Stomach (tissue), 4 donors: Measurements from ENCODE around the gene PDILT.
"Not testable (repeated sequence)": the region's sequence is repeated elsewhere in the genome, so short reads cannot be mapped to it uniquely, and the experiment has no call there.

Source experiments
- EP300 ChIP-seq: sonication (generic); formaldehyde crosslinking; IDR thresholded peaks from one replicate; pipeline ENCODE4 v1.6.1; 2017; ENCODE audit warnings: antibody characterized with exemption
- POLR2A ChIP-seq, 4 donors: fragments of 450-650 bp; IDR thresholded peaks; one replicate each; pipeline ENCODE4 v1.6.1; 2016; ENCODE audit warnings: antibody characterized with exemption in 4 of 4, control low read depth in 2 of 4, mild to moderate bottlenecking in 1 of 4, moderate library complexity in 1 of 4
- POLR2AphosphoS5 ChIP-seq, 3 donors: sonication (generic); formaldehyde crosslinking; IDR thresholded peaks; one replicate each; pipeline ENCODE4 v1.6.1; 2016; ENCODE audit warnings: antibody characterized with exemption in 3 of 3
- TF ChIP-seq, protein P1 (sequence below), 7 experiments: fragments of 450-650 bp in 4 of 7; fragments of 200-600 bp in 3 of 7; sonication (generic) in 3 of 7; IDR thresholded peaks; one replicate each; pipeline ENCODE4 v1.5.1; 2016 to 2019; ENCODE audit warnings: antibody characterized with exemption in 7 of 7, control low read depth in 2 of 7, mild to moderate bottlenecking in 1 of 7

DNA sequence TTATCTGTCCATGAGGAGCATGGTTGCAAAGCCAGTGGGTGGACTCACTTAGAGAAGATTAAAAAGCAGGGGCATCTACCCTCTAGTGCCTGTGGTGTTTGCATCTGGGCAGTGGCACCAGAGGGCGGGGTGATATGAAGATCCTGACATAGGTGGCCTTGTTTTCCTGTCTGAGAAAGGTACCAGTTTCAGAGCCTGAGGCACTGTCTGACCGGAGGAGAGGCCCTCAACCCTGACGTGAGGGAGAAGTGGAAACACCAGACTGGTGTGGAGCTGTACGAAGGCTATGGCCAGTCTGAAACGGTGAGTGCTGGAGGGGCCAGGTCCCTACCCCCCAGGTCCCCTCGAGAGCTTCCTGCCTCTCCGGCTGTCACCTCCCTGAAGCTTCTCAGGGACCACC lies 25.0 kb upstream of the PDILT start:
- TF ChIP-seq, protein P1, sequence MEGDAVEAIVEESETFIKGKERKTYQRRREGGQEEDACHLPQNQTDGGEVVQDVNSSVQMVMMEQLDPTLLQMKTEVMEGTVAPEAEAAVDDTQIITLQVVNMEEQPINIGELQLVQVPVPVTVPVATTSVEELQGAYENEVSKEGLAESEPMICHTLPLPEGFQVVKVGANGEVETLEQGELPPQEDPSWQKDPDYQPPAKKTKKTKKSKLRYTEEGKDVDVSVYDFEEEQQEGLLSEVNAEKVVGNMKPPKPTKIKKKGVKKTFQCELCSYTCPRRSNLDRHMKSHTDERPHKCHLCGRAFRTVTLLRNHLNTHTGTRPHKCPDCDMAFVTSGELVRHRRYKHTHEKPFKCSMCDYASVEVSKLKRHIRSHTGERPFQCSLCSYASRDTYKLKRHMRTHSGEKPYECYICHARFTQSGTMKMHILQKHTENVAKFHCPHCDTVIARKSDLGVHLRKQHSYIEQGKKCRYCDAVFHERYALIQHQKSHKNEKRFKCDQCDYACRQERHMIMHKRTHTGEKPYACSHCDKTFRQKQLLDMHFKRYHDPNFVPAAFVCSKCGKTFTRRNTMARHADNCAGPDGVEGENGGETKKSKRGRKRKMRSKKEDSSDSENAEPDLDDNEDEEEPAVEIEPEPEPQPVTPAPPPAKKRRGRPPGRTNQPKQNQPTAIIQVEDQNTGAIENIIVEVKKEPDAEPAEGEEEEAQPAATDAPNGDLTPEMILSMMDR (IDR thresholded peaks at IDR 0.05): not testable (repeated sequence)
- not testable (repeated sequence) for TF ChIP-seq EP300; POLR2AphosphoS5 (IDR thresholded peaks at IDR 0.05); POLR2A (IDR thresholded peaks at IDR 0.05)
